BE2C (cell line): ENCODE measurements around the gene PCDHA12.
"Not testable (repeated sequence)": the region's sequence is repeated elsewhere in the genome, so short reads cannot be mapped to it uniquely, and the experiment has no call there.

Source experiments
- DNase-seq: peaks from one replicate; pipeline ENCODE4 v3.0.0-alpha.2; 2020
- H3K27me3 ChIP-seq: fragments of 250-450 bp; sonication (Bioruptor Pico); 2 replicates; pipeline ENCODE4 v1.5.1; 2020; ENCODE audit warnings: mild to moderate bottlenecking
- H3K36me3 ChIP-seq: fragments of 250-450 bp; sonication (Bioruptor Pico); 2 replicates; pipeline ENCODE4 v1.5.1; 2020; ENCODE audit warnings: mild to moderate bottlenecking
- H3K4me1 ChIP-seq: fragments of 250-450 bp; sonication (Bioruptor Pico); 2 replicates; pipeline ENCODE4 v1.5.1; 2020
- H3K4me3 ChIP-seq: 2 replicates; pipeline ENCODE4 v1.5.1; 2011; ENCODE audit warnings: low read depth, low read length
- H3K9me3 ChIP-seq: fragments of 250-450 bp; sonication (Bioruptor Pico); 2 replicates; pipeline ENCODE4 v1.5.1; 2020
- TF ChIP-seq, protein P1 (sequence below): IDR thresholded peaks from 2 replicates; pipeline ENCODE4 v1.5.1; 2012; ENCODE audit warnings: mild to moderate bottlenecking, low read depth, low read length

The PCDHA12 gene

DNA sequence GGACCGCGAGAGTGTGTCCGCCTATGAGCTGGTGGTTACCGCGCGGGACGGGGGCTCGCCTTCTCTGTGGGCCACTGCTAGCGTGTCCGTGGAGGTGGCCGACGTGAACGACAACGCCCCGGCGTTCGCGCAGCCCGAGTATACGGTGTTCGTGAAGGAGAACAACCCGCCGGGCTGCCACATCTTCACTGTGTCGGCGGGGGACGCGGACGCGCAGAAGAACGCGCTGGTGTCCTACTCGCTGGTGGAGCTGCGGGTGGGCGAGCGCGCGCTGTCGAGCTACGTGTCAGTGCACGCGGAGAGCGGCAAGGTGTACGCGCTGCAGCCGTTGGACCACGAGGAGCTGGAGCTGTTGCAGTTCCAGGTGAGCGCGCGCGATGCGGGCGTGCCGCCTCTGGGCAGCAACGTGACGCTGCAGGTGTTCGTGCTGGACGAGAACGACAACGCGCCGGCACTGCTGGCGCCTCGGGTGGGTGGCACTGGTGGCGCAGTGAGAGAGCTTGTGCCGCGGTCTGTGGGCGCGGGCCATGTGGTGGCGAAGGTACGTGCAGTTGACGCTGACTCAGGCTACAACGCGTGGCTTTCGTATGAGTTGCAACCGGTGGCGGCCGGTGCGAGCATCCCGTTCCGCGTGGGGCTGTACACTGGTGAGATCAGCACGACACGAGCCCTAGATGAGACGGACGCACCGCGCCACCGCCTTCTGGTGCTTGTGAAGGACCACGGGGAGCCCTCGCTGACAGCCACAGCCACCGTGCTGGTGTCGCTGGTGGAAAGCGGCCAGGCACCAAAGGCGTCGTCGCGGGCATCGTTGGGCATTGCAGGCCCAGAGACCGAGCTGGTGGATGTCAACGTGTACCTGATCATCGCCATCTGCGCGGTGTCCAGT is 39.2 kb upstream of the PCDHA12 start:
- Histone ChIP-seq H3K27me3 (no peaks in the 10 kb centered on the region), H3K4me1 (no peaks in the 10 kb centered on the region), H3K9me3 (no peaks in the 10 kb centered on the region), H3K4me3 (no peak overlapping the region), H3K36me3 (no peaks in the 10 kb centered on the region)
- no peak for DNase-seq
- TF ChIP-seq, protein P1, sequence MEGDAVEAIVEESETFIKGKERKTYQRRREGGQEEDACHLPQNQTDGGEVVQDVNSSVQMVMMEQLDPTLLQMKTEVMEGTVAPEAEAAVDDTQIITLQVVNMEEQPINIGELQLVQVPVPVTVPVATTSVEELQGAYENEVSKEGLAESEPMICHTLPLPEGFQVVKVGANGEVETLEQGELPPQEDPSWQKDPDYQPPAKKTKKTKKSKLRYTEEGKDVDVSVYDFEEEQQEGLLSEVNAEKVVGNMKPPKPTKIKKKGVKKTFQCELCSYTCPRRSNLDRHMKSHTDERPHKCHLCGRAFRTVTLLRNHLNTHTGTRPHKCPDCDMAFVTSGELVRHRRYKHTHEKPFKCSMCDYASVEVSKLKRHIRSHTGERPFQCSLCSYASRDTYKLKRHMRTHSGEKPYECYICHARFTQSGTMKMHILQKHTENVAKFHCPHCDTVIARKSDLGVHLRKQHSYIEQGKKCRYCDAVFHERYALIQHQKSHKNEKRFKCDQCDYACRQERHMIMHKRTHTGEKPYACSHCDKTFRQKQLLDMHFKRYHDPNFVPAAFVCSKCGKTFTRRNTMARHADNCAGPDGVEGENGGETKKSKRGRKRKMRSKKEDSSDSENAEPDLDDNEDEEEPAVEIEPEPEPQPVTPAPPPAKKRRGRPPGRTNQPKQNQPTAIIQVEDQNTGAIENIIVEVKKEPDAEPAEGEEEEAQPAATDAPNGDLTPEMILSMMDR: no peak

- Histone ChIP-seq H3K4me3 (peak within 1 kb of the TSS; percentile 69), H3K27me3 (no peaks in the 10 kb centered on the region), H3K9me3 (no peaks in the 10 kb centered on the region), H3K36me3 (no peaks in the 10 kb centered on the region), H3K4me1 (no peaks in the 10 kb centered on the region)
- DNase-seq: peak; percentile 82
- TF ChIP-seq, protein P1: peak; percentile 91
Measured at GRCh38 chr5:140840978-140841962, 33.8 kb upstream of the PCDHA12 start, which contains the start of gene PCDHA8. PCDHA8 (plus strand) TSS chr5:140841187; CDS start chr5:140841322, 135 bp downstream.

GRCh38 chr5:140842798-140843733 is 32.0 kb upstream of the PCDHA12 start:
- H3K27me3 ChIP-seq: no peaks in the 10 kb centered on the region
- no peaks in the 10 kb centered on the region for H3K36me3 ChIP-seq
- no peaks in the 10 kb centered on the region for H3K9me3 ChIP-seq
- no peak overlapping the region for H3K4me3 ChIP-seq
- H3K4me1 ChIP-seq: no peaks in the 10 kb centered on the region
- DNase-seq: no peak
- TF ChIP-seq, protein P1: no peak

DNA sequence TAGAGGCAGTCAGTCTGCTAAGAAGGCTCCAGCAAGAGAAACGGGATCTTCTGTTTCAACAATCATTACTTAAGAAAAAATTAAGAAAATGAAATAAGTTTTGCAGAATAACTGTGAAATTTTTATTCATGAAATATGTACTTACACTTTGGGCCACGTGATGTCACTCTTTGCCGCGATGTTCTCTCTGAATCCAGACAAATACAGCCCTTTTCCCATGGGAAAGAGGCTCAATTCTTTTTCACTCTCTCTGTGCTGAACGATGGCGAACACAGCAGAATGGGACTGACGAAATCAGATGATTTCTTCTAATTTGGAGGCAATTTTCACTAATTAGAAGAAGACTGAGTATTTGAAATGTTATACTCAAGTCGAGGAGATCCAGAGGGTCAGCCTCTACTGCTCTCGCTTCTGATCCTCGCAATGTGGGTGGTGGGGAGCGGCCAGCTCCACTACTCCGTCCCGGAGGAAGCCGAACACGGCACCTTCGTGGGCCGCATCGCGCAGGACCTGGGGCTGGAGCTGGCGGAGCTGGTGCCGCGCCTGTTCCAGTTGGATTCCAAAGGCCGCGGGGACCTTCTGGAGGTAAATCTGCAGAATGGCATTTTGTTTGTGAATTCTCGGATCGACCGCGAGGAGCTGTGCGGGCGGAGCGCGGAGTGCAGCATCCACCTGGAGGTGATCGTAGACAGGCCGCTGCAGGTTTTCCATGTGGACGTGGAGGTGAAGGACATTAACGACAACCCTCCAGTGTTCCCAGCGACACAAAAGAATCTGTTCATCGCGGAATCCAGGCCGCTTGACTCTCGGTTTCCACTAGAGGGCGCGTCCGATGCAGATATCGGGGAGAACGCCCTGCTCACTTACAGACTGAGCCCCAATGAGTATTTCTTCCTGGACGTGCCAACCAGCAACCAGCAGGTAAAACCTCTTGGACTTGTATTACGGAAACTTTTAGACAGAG is 26.7 kb upstream of the PCDHA12 start, which contains the start of gene PCDHA9:
TSS of gene PCDHA9 (plus strand) at position 244 of the 964 bp plus-strand sequence. CDS start at position 358, 114 bp downstream.
- DNase-seq: not testable (repeated sequence)

DNA sequence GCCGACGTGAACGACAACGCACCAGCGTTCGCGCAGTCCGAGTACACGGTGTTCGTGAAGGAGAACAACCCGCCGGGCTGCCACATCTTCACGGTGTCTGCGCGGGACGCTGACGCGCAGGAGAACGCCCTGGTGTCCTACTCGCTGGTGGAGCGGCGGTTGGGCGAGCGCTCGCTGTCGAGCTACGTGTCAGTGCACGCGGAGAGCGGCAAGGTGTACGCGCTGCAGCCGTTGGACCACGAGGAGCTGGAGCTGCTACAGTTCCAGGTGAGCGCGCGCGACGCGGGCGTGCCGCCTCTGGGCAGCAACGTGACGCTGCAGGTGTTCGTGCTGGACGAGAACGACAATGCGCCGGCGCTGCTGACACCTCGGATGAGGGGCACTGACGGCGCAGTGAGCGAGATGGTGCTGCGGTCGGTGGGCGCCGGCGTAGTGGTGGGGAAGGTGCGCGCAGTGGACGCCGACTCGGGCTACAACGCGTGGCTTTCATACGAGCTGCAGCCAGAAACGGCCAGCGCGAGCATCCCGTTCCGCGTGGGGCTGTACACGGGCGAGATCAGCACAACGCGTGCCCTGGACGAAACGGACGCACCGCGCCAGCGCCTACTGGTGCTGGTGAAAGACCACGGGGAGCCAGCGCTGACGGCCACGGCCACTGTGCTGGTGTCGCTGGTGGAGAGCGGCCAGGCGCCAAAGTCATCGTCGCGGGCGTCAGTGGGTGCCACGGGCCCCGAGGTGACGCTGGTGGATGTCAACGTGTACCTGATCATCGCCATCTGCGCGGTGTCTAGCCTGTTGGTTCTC is 25.1 kb upstream of the PCDHA12 start:
- H3K36me3 ChIP-seq, H3K4me3 ChIP-seq, H3K9me3 ChIP-seq, H3K27me3 ChIP-seq, H3K4me1 ChIP-seq, DNase-seq: not testable (repeated sequence)

More for the DNA sequence above, 26.7 kb upstream of the PCDHA12 start, which contains the start of gene PCDHA9:
- not testable (repeated sequence) for H3K4me3 ChIP-seq, H3K27me3 ChIP-seq, H3K4me1 ChIP-seq, H3K36me3 ChIP-seq, H3K9me3 ChIP-seq
